ENCODE measurements around the gene ID3. TPM values are rescaled to one million over a fixed set of nuclear protein-coding genes. Genes with fewer than 3 reads are reported as not detected.

ID3 gene
- total and polyA plus RNA-seq, 2 donors (not counting 3 experiments of a cell fraction or from before 2014, with no cell fraction given) = 277 to 971 TPM

DNA sequence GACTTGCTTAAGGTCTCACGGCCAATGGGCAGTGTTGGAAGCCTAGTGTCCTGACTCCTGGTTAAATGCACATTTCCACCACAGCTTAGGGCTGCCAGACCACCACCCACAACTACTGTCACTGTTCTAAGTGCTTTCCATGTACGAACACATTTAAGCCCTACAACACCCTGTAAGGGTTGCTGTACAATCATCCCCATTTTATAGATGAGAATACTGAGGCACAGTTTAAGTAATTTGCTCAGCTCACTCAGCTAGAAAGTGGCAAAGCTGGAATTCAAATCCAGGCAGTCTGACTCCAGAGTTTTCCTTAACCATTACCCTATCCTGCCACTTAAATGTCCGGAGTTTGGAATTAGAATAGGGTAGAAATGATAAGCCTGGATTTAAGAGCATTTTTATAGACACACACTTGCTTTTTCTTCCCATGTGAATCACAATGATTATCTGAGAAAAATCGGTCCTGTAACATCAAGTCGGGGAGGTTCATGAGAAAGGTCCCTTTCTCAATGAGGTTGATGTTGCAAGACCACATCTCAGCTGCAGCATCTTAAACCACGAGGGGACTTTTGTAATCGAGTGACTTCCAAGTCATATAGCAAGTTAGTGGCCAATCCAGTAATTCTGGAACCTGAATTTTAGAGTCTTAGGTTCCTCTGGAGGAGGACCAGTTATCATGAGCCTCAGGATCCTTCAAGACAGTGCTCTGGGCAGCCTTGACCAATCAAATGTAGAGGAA, 36.9 kb downstream of the ID3 start:
- H3K4me2 ChIP-seq (ENCODE audit: insufficient read depth, low read length) = no peak overlapping the region
- intact Hi-C loops (cut with micrococcal nuclease) = no loop called here
- H3K9me3 ChIP-seq (replicated peaks; ENCODE audit: control insufficient read depth, insufficient read depth, low read length) = no peaks in the 10 kb centered on the region
- H3K27ac ChIP-seq (ENCODE audit: insufficient read depth, low read depth, low read length) = no peak overlapping the region
- peaks cover 2% of the 10 kb centered on the region for H3K79me2 ChIP-seq (ENCODE audit: control insufficient read depth, insufficient read depth, low read length)
- BruUV-seq (replicated peaks) = no TSS peak
- H3K27me3 ChIP-seq (ENCODE audit: control insufficient read depth in 2 of 2, insufficient read depth in 2 of 2, low read length in 2 of 2) = no peaks in the 10 kb centered on the region
- no peaks in the 10 kb centered on the region for H3K36me3 ChIP-seq (ENCODE audit: control insufficient read depth in 2 of 2, extremely low read depth in 1 of 2, insufficient read depth in 2 of 2, low read length in 2 of 2)
- FAIRE-seq (no peak), DNase-seq (ENCODE audit: low read depth, low spot score) (no peak)
- CTCF ChIA-PET = interaction anchor here (3.2 to 16.6 kb wide), 2 partner anchors 17 to 23 kb away, joined by 16 to 192 read pairs; no protein-coding TSS in a partner anchor
- POLR2A ChIA-PET = no interaction called here
- peaks cover under 1% of the 10 kb centered on the region for H3K4me1 ChIP-seq (ENCODE audit: control insufficient read depth, extremely low read depth, insufficient read depth, low read length)
- no peak overlapping the region for H3K9ac ChIP-seq (replicated peaks; ENCODE audit: extremely low read depth, insufficient read depth, low read length)
- H2AFZ ChIP-seq (ENCODE audit: low read depth, low read length) = no peak overlapping the region
- H4K20me1 ChIP-seq (replicated peaks; ENCODE audit: control insufficient read depth, extremely low read depth, insufficient read depth, low read length) = no peaks in the 10 kb centered on the region
- H3K4me3 ChIP-seq (replicated peaks in 1 of 3; ENCODE audit: insufficient read depth in 1 of 3, low read depth in 1 of 3, low read length in 3 of 3) = no peak overlapping the region
- dilution Hi-C loops (cut with MboI; ENCODE audit: extremely low pct_ligation_motif_present, low sequenced_read_pairs) = no loop called here
- H3K9me1 ChIP-seq (replicated peaks; ENCODE audit: control insufficient read depth, extremely low read depth, insufficient read depth, low read length) = no peaks in the 10 kb centered on the region
- no peak for TF ChIP-seq FOS (IDR thresholded peaks at IDR 0.05; ENCODE audit: borderline replicate concordance, insufficient read depth, low read length)
- TF ChIP-seq POLR2AphosphoS5 (IDR thresholded peaks at IDR 0.05; ENCODE audit: insufficient read depth, low read depth, low read length) = no peak
- TF ChIP-seq MYC (IDR thresholded peaks at IDR 0.05; ENCODE audit: low read depth, low read length) = no peak
- TF ChIP-seq, protein P1, sequence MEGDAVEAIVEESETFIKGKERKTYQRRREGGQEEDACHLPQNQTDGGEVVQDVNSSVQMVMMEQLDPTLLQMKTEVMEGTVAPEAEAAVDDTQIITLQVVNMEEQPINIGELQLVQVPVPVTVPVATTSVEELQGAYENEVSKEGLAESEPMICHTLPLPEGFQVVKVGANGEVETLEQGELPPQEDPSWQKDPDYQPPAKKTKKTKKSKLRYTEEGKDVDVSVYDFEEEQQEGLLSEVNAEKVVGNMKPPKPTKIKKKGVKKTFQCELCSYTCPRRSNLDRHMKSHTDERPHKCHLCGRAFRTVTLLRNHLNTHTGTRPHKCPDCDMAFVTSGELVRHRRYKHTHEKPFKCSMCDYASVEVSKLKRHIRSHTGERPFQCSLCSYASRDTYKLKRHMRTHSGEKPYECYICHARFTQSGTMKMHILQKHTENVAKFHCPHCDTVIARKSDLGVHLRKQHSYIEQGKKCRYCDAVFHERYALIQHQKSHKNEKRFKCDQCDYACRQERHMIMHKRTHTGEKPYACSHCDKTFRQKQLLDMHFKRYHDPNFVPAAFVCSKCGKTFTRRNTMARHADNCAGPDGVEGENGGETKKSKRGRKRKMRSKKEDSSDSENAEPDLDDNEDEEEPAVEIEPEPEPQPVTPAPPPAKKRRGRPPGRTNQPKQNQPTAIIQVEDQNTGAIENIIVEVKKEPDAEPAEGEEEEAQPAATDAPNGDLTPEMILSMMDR (IDR thresholded peaks at IDR 0.05; ENCODE audit: extremely low read depth in 1 of 2, insufficient read depth in 1 of 2, low read depth in 1 of 2, low read length in 2 of 2) = no peak
- no peak for TF ChIP-seq GATA2 (IDR thresholded peaks at IDR 0.05; ENCODE audit: insufficient read depth, insufficient read length, low read depth, low read length)
- TF ChIP-seq POLR2A (IDR thresholded peaks at IDR 0.05; ENCODE audit: low read depth, low read length) = no peak
- TF ChIP-seq JUN (IDR thresholded peaks at IDR 0.05; ENCODE audit: borderline replicate concordance, insufficient read depth, insufficient read length, low read depth) = no peak
- TF ChIP-seq, protein P2, sequence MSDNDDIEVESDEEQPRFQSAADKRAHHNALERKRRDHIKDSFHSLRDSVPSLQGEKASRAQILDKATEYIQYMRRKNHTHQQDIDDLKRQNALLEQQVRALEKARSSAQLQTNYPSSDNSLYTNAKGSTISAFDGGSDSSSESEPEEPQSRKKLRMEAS (IDR thresholded peaks at IDR 0.05; ENCODE audit: insufficient read depth, insufficient read length) = no peak
- TF ChIP-seq EZH2 (IDR thresholded peaks at IDR 0.05; ENCODE audit: borderline replicate concordance, low read depth, low read length, severe bottlenecking) = no peak
